HepG2 (cell line): Measurements from ENCODE around the gene LRRC15. TPM values are rescaled to one million over a fixed set of nuclear protein-coding genes. Genes with fewer than 3 reads are reported as not detected.
A peak's percentile ranks its signal among the peaks of the same experiment; 100 is the strongest.

Experiments
- ATAC-seq: fragments of 200-7000 bp; cut with Tn5 transposase; 3 replicates; pipeline ENCODE4 v1.9.1; 2020; ENCODE audit warnings: mild to moderate bottlenecking, moderate library complexity
- BruUV-seq: library from RNA; stranded (reverse); fragments of 400-500 nt; replicated peaks from 2 replicates; lab custom pipeline; 2021; lab: Mats Ljungman, UMichigan
- CTCF ChIA-PET: fragments of 300-600 bp; formaldehyde crosslinking; extraction: SDS; loops from one replicate; lab custom pipeline; 2021; ENCODE audit warnings: low total read pairs, inconsistent platforms, low intra/inter-chr PET ratio; lab: Yijun Ruan, JAX
- POLR2A ChIA-PET: fragments of 350-600 bp; sonication (Branson Sonifier 250); formaldehyde crosslinking; loops from one replicate; lab custom pipeline; 2020; ENCODE audit warnings: antibody characterized with exemption, inconsistent platforms; lab: Yijun Ruan, JAX
- DNase-seq: peaks from one replicate; pipeline ENCODE4 v3.0.0-alpha.2; 2015; ENCODE audit warnings: low spot score
- FAIRE-seq: peaks from 3 replicates; lab custom pipeline; 2011; peaks lifted over from hg19 to GRCh38; lab: Jason Lieb, UNC
- H2AFZ ChIP-seq: one replicate; pipeline ENCODE4 v1.6.1; 2011; ENCODE audit warnings: low read length, inconsistent platforms
- H3K27ac ChIP-seq: fragments of 300-600 bp; 3 replicates; pipeline ENCODE4 v1.8.0; 2011; ENCODE audit warnings: mixed run types, mild to moderate bottlenecking, mixed read lengths, low read length, inconsistent platforms; ENCODE audit not compliant: insufficient read depth; ENCODE audit errors: extremely low read length
- H3K27me3 ChIP-seq, 2 experiments: fragments of 200-600 bp in 1 of 2; 2 replicates in 1 of 2; 3 replicates in 1 of 2; pipeline versions ENCODE4 v1.6.0 to v1.8.0; 2011; ENCODE audit warnings: low read length in 2 of 2, mild to moderate bottlenecking in 2 of 2, moderate library complexity in 2 of 2, inconsistent platforms in 1 of 2; ENCODE audit not compliant: insufficient read depth in 2 of 2, control insufficient read depth in 1 of 2
- H3K36me3 ChIP-seq, 2 experiments: fragments of 200-600 bp in 1 of 2; replicated peaks in 1 of 2; 2 replicates in 1 of 2; 3 replicates in 1 of 2; pipeline versions ENCODE4 v1.5.1 to v1.8.0; 2011; ENCODE audit warnings: low read length in 2 of 2, inconsistent platforms in 1 of 2; ENCODE audit not compliant: insufficient read depth in 2 of 2, control insufficient read depth in 1 of 2
- H3K4me1 ChIP-seq: 2 replicates; pipeline ENCODE4 v1.5.1; 2012; ENCODE audit warnings: low read length, inconsistent platforms; ENCODE audit not compliant: insufficient read depth
- H3K4me2 ChIP-seq: 2 replicates; pipeline ENCODE4 v1.6.0; 2011; ENCODE audit warnings: low read depth, low read length, inconsistent platforms
- H3K4me3 ChIP-seq, 3 experiments: fragments of 200-600 bp in 1 of 3; sonication (generic), shearing (Covaris generic) in 1 of 3; replicated peaks in 1 of 3; 2 replicates each; pipeline ENCODE4 v1.5.1; 2011 to 2016; ENCODE audit warnings: low read length in 3 of 3, inconsistent platforms in 2 of 3, low read depth in 2 of 3, mild to moderate bottlenecking in 2 of 3, control low read depth in 1 of 3, mixed read lengths in 1 of 3; ENCODE audit not compliant: insufficient read depth in 1 of 3
- H3K79me2 ChIP-seq: one replicate; pipeline ENCODE4 v1.6.1; 2011; ENCODE audit warnings: low read length, inconsistent platforms; ENCODE audit not compliant: insufficient read depth
- H3K9ac ChIP-seq: 2 replicates; pipeline ENCODE4 v1.6.0; 2011; ENCODE audit warnings: mild to moderate bottlenecking, low read depth, low read length, inconsistent platforms; ENCODE audit not compliant: insufficient read depth
- H3K9me3 ChIP-seq: 2 replicates; pipeline ENCODE4 v1.5.1; 2012; ENCODE audit warnings: mild to moderate bottlenecking, low read length
- H4K20me1 ChIP-seq: 2 replicates; pipeline ENCODE4 v1.6.0; 2011; ENCODE audit warnings: inconsistent platforms, mild to moderate bottlenecking, low read length, moderate library complexity; ENCODE audit not compliant: insufficient read depth
- CBX1 ChIP-seq: IDR thresholded peaks from one replicate; pipeline ENCODE4 v1.6.1; 2016; ENCODE audit warnings: antibody characterized with exemption, low read depth
- GABPA ChIP-seq, 2 experiments: IDR thresholded peaks; 2 replicates each; pipeline ENCODE4 v1.6.1; 2011 to 2016; ENCODE audit warnings: low read depth in 2 of 2, low read length in 1 of 2, missing biosample characterization in 1 of 2, missing genetic modification characterization in 1 of 2
- PHF8 ChIP-seq: sonication (generic); formaldehyde crosslinking; IDR thresholded peaks from 2 replicates; pipeline ENCODE4 v1.5.0; 2020; ENCODE audit warnings: missing genetic modification reagents
- RERE ChIP-seq: IDR thresholded peaks from 2 replicates; pipeline ENCODE4 v1.6.1; 2016; ENCODE audit warnings: low read depth, missing genetic modification reagents, missing compliant biosample characterization
- SMYD3 ChIP-seq: sonication (generic); formaldehyde crosslinking; IDR thresholded peaks from 2 replicates; pipeline ENCODE4 v1.8.1; 2023; ENCODE audit warnings: mild to moderate bottlenecking, missing genetic modification reagents
- SOX5 ChIP-seq: IDR thresholded peaks from 2 replicates; pipeline ENCODE4 v1.6.1; 2016; ENCODE audit warnings: borderline replicate concordance
- STAG1 ChIP-seq: sonication (generic); formaldehyde crosslinking; IDR thresholded peaks from 2 replicates; pipeline ENCODE4 v1.4.0; 2020; ENCODE audit warnings: missing genetic modification reagents
- ZNF121 ChIP-seq: sonication (generic); formaldehyde crosslinking; IDR thresholded peaks from 2 replicates; pipeline ENCODE4 v1.5.0; 2020; ENCODE audit warnings: mild to moderate bottlenecking, missing genetic modification reagents
- ZNF354B ChIP-seq: sonication (generic); formaldehyde crosslinking; IDR thresholded peaks from 2 replicates; pipeline ENCODE4 v1.8.0; 2022; ENCODE audit warnings: mild to moderate bottlenecking, missing genetic modification reagents
- ZNF558 ChIP-seq: sonication (generic); formaldehyde crosslinking; IDR thresholded peaks from 2 replicates; pipeline ENCODE4 v1.9.0; 2022; ENCODE audit warnings: mild to moderate bottlenecking, missing genetic modification reagents, borderline replicate concordance
- WGBS: methylation state at CpG from one replicate; pipeline ENCODE4 v1.1.6; 2017; ENCODE audit warnings: low lambda C conversion rate; 5-methylcytosine and 5-hydroxymethylcytosine counted together
- in situ Hi-C: cut with HindIII; loops from 2 replicates; pipeline ENCODE4 v1.10.0; 2017; ENCODE audit warnings: low pct_unique_long_range_greater_than_20kb; ENCODE audit not compliant: extremely low pct_ligation_motif_present
- intact Hi-C: fragments of 100-400 bp; cut with micrococcal nuclease; formaldehyde crosslinking; loops from one replicate; pipeline ENCODE4 v1.10.0; 2022; ENCODE audit not compliant: unreplicated experiment
- polyA plus RNA-seq, 8 experiments: library from polyadenylated mRNA; depleted of rRNA in 3 of 8; stranded (reverse) in 7 of 8; unstranded in 1 of 8; fragments of >200 nt; fragmentation: Illumina TruSeq in 4 of 8; extraction: Trizol in 4 of 8; gene quantifications; 2 replicates each; pipeline versions ENCODE4 v1.2.1 to v1.2.3, GENCODE V29; 2011 to 2016; ENCODE audit warnings: low read depth in 4 of 8, missing spikeins in 1 of 8, mixed read lengths in 1 of 8; ENCODE audit not compliant: insufficient read depth in 1 of 8
- total RNA-seq, 5 experiments: library from RNA; depleted of rRNA; stranded (reverse); fragments of >200 nt; fragmentation: Illumina TruSeq; extraction: Trizol; gene quantifications; 2 replicates each; pipeline ENCODE4 v1.2.3, GENCODE V29; 2016; ENCODE audit warnings: low read depth in 1 of 5

The LRRC15 gene
- total and polyA plus RNA-seq, 2 of the 13 experiments (the other 11 are each of a cell fraction or from before 2014, with no cell fraction given): not detected

GRCh38 chr3:194339356-194339755 lies 30.2 kb downstream of the LRRC15 start:
- POLR2A ChIA-PET: interaction anchor here (1.5 kb wide), 1 partner anchor 12 kb away, joined by 4 read pairs; the partner anchor contains the start of gene CPN2
- no peak for FAIRE-seq
- no peak for DNase-seq
- H3K9ac ChIP-seq: no peak overlapping the region
- H3K4me1 ChIP-seq: peaks cover 17% of the 10 kb centered on the region; the same call in 1 of the 2 replicates
- H3K9me3 ChIP-seq: no peaks in the 10 kb centered on the region
- CTCF ChIA-PET: no interaction called here
- H3K27me3 ChIP-seq: no peaks in the 10 kb centered on the region
- BruUV-seq: no TSS peak
- H2AFZ ChIP-seq: no peak overlapping the region
- H3K4me3 ChIP-seq: no peak overlapping the region
- no peaks in the 10 kb centered on the region for H4K20me1 ChIP-seq
- H3K36me3 ChIP-seq: peaks cover 9 to 18% of the 10 kb centered on the region in 2 experiments; a peak in 4 of 5 replicates
- ATAC-seq: no peak
- intact Hi-C loops: no loop called here
- H3K27ac ChIP-seq: no peak overlapping the region
- no peaks in the 10 kb centered on the region for H3K79me2 ChIP-seq
- in situ Hi-C loops: no loop called here
- no peak overlapping the region for H3K4me2 ChIP-seq
- peak; percentile 23; the same call in 1 of the 2 replicates for TF ChIP-seq STAG1 (CRISPR knock-in tag)
- TF ChIP-seq PHF8 (CRISPR knock-in tag): no peak
- WGBS: 93% methylated on average over 9 of the region's 9 CpGs

GRCh38 chr3:194337965-194338753 lies 31.4 kb downstream of the LRRC15 start:
- no peak overlapping the region for H2AFZ ChIP-seq
- WGBS: 87% methylated on average over 12 of the region's 13 CpGs
- H3K4me2 ChIP-seq: no peak overlapping the region
- no peaks in the 10 kb centered on the region for H4K20me1 ChIP-seq
- in situ Hi-C loops (no loop called here), intact Hi-C loops (no loop called here)
- peaks cover 9 to 18% of the 10 kb centered on the region in 2 experiments; a peak in 4 of 5 replicates for H3K36me3 ChIP-seq
- no peak for DNase-seq
- H3K27ac ChIP-seq: no peak overlapping the region
- H3K9ac ChIP-seq: no peak overlapping the region
- no TSS peak for BruUV-seq
- FAIRE-seq: no peak
- no peaks in the 10 kb centered on the region for H3K9me3 ChIP-seq
- no peaks in the 10 kb centered on the region for H3K79me2 ChIP-seq
- peaks cover 23% of the 10 kb centered on the region for H3K4me1 ChIP-seq
- POLR2A ChIA-PET: interaction anchor here (1.5 kb wide), 1 partner anchor 13 kb away, joined by 4 read pairs; the partner anchor contains the start of gene CPN2
- no peaks in the 10 kb centered on the region for H3K27me3 ChIP-seq
- ATAC-seq: no peak
- no peak overlapping the region for H3K4me3 ChIP-seq
- no peak for TF ChIP-seq GABPA (IDR thresholded peaks at IDR 0.05; ENCODE audit: low read depth, low read length)
- TF ChIP-seq GABPA (CRISPR knock-in tag; IDR thresholded peaks at IDR 0.05; ENCODE audit: low read depth): no peak
- TF ChIP-seq RERE: no peak
- TF ChIP-seq ZNF354B (CRISPR knock-in tag): no peak
- TF ChIP-seq ZNF558 (CRISPR knock-in tag): no peak
- no peak for TF ChIP-seq SMYD3 (CRISPR knock-in tag)
- TF ChIP-seq SOX5 (CRISPR knock-in tag): no peak
- no peak for TF ChIP-seq CBX1
- TF ChIP-seq ZNF121 (CRISPR knock-in tag): 0 out of 2 replicates have a peak, but pooled peaks have one; percentile 45
- CTCF ChIA-PET: no interaction called here
